ENCODE results near the gene ANO10. TPM values are rescaled to one million over a fixed set of nuclear protein-coding genes. Genes with fewer than 3 reads are reported as not detected.

Gene ANO10
- total and polyA plus RNA-seq, 7 donors, result 9.0 to 30.5 (median 16.8) TPM

DNA sequence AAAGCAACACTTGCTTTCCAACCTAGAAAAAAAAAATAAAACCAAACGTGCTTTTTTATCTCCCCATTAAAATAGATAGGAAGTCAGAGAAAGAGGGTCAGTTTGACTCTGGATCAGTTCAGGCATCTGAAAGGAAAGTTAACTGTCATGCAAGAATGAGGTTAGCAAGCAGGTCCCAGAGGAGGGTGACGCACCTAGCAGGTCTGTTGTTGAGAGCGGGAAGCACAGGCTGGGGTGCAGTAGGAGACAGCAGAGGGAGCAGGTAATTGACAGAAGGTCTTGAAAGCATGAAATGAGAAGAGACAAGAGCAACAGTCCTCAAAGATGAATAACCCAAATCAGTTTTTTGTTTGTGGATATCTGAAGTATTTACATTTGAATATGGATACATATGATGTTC, 82.5 kb downstream of the ANO10 start:
- H3K4me1 ChIP-seq, result no peaks in the 10 kb centered on the region
- H3K9me3 ChIP-seq, result no peaks in the 10 kb centered on the region
- H3K27me3 ChIP-seq, result no peaks in the 10 kb centered on the region
- intact Hi-C loops (cut with DNase I), result no loop called here
- WGBS, 2 donors, result 62 to 65% methylated on average over 3 of the region's 3 CpGs
- H3K27ac ChIP-seq, result no peak overlapping the region
- DNase-seq, result no peak
- H3K4me3 ChIP-seq, result no peak overlapping the region
- TF ChIP-seq, protein P1, sequence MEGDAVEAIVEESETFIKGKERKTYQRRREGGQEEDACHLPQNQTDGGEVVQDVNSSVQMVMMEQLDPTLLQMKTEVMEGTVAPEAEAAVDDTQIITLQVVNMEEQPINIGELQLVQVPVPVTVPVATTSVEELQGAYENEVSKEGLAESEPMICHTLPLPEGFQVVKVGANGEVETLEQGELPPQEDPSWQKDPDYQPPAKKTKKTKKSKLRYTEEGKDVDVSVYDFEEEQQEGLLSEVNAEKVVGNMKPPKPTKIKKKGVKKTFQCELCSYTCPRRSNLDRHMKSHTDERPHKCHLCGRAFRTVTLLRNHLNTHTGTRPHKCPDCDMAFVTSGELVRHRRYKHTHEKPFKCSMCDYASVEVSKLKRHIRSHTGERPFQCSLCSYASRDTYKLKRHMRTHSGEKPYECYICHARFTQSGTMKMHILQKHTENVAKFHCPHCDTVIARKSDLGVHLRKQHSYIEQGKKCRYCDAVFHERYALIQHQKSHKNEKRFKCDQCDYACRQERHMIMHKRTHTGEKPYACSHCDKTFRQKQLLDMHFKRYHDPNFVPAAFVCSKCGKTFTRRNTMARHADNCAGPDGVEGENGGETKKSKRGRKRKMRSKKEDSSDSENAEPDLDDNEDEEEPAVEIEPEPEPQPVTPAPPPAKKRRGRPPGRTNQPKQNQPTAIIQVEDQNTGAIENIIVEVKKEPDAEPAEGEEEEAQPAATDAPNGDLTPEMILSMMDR (IDR thresholded peaks at IDR 0.05), result no peak
- TF ChIP-seq POLR2AphosphoS5 (IDR thresholded peaks at IDR 0.05), result no peak
- TF ChIP-seq EP300 (IDR thresholded peaks at IDR 0.05), result no peak
- no peak for TF ChIP-seq POLR2A (IDR thresholded peaks at IDR 0.05)
- H3K36me3 ChIP-seq, result no peaks in the 10 kb centered on the region

GRCh38 chr3:43537225-43537624, 84.6 kb downstream of the ANO10 start:
- DNase-seq, result no peak
- no peaks in the 10 kb centered on the region for H3K27me3 ChIP-seq
- no peak overlapping the region for H3K4me3 ChIP-seq
- no peak for TF ChIP-seq POLR2A (IDR thresholded peaks at IDR 0.05)
- TF ChIP-seq POLR2AphosphoS5 (IDR thresholded peaks at IDR 0.05), result no peak
- TF ChIP-seq, protein P1 (IDR thresholded peaks at IDR 0.05), result no peak
- no peak for TF ChIP-seq EP300 (IDR thresholded peaks at IDR 0.05)
- H3K27ac ChIP-seq, result no peak overlapping the region
- intact Hi-C loops (cut with DNase I), result no loop called here
- H3K9me3 ChIP-seq, result no peaks in the 10 kb centered on the region
- no peaks in the 10 kb centered on the region for H3K36me3 ChIP-seq
- no peaks in the 10 kb centered on the region for H3K4me1 ChIP-seq

DNA sequence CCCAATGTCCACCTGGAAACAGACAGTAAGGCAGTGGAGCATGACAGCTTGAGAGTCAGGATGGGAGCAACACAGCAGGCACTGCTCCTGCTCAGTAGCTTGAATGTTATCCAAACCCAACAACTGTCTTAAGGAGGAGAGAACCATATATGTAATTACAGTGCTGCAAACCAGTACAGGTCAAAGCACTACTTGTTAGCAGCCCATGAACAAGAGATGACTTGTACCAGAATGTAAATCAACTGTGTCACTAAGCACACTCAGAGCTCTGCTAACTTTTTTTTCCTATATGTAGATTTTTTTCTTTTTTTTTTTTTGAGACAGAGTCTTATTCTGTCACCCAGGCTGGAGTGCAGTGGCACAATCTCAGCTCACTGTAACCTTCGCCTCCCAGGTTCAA, 87.1 kb downstream of the ANO10 start:
- TF ChIP-seq EP300 (IDR thresholded peaks at IDR 0.05) (no peak), POLR2A (IDR thresholded peaks at IDR 0.05) (no peak), POLR2AphosphoS5 (IDR thresholded peaks at IDR 0.05) (no peak)
- no peaks in the 10 kb centered on the region for H3K27me3 ChIP-seq
- H3K4me3 ChIP-seq, result no peak overlapping the region
- no peaks in the 10 kb centered on the region for H3K9me3 ChIP-seq
- H3K36me3 ChIP-seq, result no peaks in the 10 kb centered on the region
- intact Hi-C loops (cut with DNase I), result no loop called here
- no peak overlapping the region for H3K27ac ChIP-seq
- no peaks in the 10 kb centered on the region for H3K4me1 ChIP-seq
- DNase-seq, result no peak
- WGBS, 2 donors, result 94 to 100% methylated on average over 1 of the region's 1 CpG

DNA sequence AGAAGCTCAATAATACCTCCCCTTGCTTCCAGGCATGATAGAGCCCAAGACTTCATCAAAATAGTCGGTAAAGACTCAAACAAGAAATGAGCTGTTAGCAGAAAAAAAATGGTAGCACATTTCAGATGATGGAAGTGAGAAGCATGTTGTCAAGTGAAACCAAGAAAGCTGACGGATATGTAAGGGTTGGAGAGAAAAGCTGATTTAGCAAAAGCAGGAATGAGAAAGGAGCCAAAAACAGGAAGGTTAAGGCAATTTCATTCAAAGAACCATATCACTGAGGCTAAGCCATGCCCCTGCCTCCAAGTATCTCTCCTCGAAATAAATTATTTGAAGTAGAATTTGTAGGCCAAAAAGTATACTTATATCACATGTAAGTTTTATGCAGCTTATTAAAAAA, 88.8 kb downstream of the ANO10 start:
- H3K4me1 ChIP-seq, result no peaks in the 10 kb centered on the region
- H3K27me3 ChIP-seq, result no peaks in the 10 kb centered on the region
- DNase-seq, result no peak
- no peak overlapping the region for H3K4me3 ChIP-seq
- H3K36me3 ChIP-seq, result no peaks in the 10 kb centered on the region
- WGBS, 2 donors, result 94 to 95% methylated on average over 3 of the region's 3 CpGs
- intact Hi-C loops (cut with DNase I), result no loop called here
- no peaks in the 10 kb centered on the region for H3K9me3 ChIP-seq
- TF ChIP-seq EP300 (IDR thresholded peaks at IDR 0.05), result no peak
- TF ChIP-seq POLR2AphosphoS5 (IDR thresholded peaks at IDR 0.05), result no peak
- TF ChIP-seq, protein P1 (IDR thresholded peaks at IDR 0.05), result no peak
- no peak for TF ChIP-seq POLR2A (IDR thresholded peaks at IDR 0.05)
- H3K27ac ChIP-seq, result no peak overlapping the region

- Histone ChIP-seq H3K9me3 (no peaks in the 10 kb centered on the region), H3K4me3 (no peak overlapping the region), H3K27ac (no peak overlapping the region), H3K4me1 (no peaks in the 10 kb centered on the region), H3K36me3 (no peaks in the 10 kb centered on the region), H3K27me3 (no peaks in the 10 kb centered on the region)
- TF ChIP-seq POLR2A (IDR thresholded peaks at IDR 0.05) (no peak), EP300 (IDR thresholded peaks at IDR 0.05) (no peak), POLR2AphosphoS5 (IDR thresholded peaks at IDR 0.05) (no peak)
- TF ChIP-seq, protein P1 (IDR thresholded peaks at IDR 0.05), result no peak
- intact Hi-C loops (cut with DNase I), result no loop called here
- 89 to 96% methylated on average over 3 of the region's 3 CpGs for WGBS, 2 donors
- DNase-seq, result no peak
These were observed 90.0 kb downstream of the ANO10 start for GRCh38 chr3:43531835-43532234.
